Mucosa of descending colon (tissue), 3 donors: ENCODE results near the gene FKBP9. TPM values are rescaled to one million over a fixed set of nuclear protein-coding genes. Genes with fewer than 3 reads are reported as not detected.

ENCODE experiments used
- ATAC-seq: fragments of 200-7000 bp; cut with Tn5 transposase; one replicate; pipeline ENCODE4 v1.9.1; 2020; ENCODE audit warnings: mild to moderate bottlenecking, moderate library complexity
- DNase-seq, 3 donors: peaks; one replicate each; pipeline ENCODE4 v3.0.0-alpha.2; 2020
- H3K36me3 ChIP-seq: fragments of 200-600 bp; one replicate; pipeline ENCODE4 v1.8.0; 2021; ENCODE audit warnings: low read depth, mild to moderate bottlenecking
- H3K4me1 ChIP-seq: fragments of 200-600 bp; one replicate; pipeline ENCODE4 v1.8.0; 2021; ENCODE audit warnings: low read depth, mild to moderate bottlenecking
- H3K4me3 ChIP-seq: fragments of 200-600 bp; one replicate; pipeline ENCODE4 v1.8.0; 2021; ENCODE audit warnings: mild to moderate bottlenecking
- H3K9me3 ChIP-seq: fragments of 200-600 bp; one replicate; pipeline ENCODE4 v1.8.0; 2021; ENCODE audit warnings: mild to moderate bottlenecking
- intact Hi-C, 2 donors: fragments of 100-400 bp; cut with DNase I in 1 of 2; cut with micrococcal nuclease in 1 of 2; formaldehyde crosslinking; loops; one replicate each; pipeline versions ENCODE4 v1.11.0 to v1.11.1; 2022; cut with DNase I, micrococcal nuclease
- total RNA-seq, 3 donors: library from RNA; stranded (reverse); fragmentation: NEBNext Ultra II Directional in 2 of 3; extraction: Animal tissue kit (Norgen Biotek cat#: 25700) in 2 of 3; gene quantifications; one replicate each; pipeline versions ENCODE4 v1.2.1 to v1.2.4, GENCODE V29; 2021 to 2023
- TF ChIP-seq, protein P1 (sequence below): fragments of 200-600 bp; IDR thresholded peaks from one replicate; pipeline ENCODE4 v1.8.0; 2022; ENCODE audit warnings: antibody characterized with exemption, mild to moderate bottlenecking
- donor health status: DM: no; HTN: no; CAD: no; lungs with moderate emphysema.
- donor health status: DM: no; HTN: no; CAD: no.
- donor health status: DM: no; HTN: yes; CAD: no.

FKBP9 gene
- total RNA-seq, 3 donors from 2014 or later: 87.8 to 99.7 (median 98.8) TPM

DNA sequence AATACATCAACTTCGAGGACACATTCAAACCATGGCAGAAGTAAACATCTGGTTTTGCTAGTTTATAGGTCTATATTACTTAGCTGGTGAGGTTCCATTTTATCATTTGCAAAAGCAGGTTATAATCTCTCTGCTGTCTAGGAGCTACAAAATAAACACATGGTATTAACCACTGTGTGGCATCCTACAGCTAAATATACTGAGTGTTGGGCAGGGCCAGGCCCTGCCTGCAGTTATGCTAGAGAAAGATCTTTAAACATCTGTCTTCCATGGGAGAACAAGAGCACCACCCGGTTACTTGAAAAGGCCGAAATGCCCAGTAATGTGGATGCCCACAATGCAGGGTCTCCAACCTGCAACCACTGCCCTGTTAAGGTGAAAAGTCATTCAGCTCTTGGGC, 20.6 kb upstream of the FKBP9 start:
- DNase-seq (no peak), ATAC-seq (peak; percentile 34)
- TF ChIP-seq, protein P1, sequence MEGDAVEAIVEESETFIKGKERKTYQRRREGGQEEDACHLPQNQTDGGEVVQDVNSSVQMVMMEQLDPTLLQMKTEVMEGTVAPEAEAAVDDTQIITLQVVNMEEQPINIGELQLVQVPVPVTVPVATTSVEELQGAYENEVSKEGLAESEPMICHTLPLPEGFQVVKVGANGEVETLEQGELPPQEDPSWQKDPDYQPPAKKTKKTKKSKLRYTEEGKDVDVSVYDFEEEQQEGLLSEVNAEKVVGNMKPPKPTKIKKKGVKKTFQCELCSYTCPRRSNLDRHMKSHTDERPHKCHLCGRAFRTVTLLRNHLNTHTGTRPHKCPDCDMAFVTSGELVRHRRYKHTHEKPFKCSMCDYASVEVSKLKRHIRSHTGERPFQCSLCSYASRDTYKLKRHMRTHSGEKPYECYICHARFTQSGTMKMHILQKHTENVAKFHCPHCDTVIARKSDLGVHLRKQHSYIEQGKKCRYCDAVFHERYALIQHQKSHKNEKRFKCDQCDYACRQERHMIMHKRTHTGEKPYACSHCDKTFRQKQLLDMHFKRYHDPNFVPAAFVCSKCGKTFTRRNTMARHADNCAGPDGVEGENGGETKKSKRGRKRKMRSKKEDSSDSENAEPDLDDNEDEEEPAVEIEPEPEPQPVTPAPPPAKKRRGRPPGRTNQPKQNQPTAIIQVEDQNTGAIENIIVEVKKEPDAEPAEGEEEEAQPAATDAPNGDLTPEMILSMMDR: no peak
- Histone ChIP-seq H3K4me3 (no peak overlapping the region), H3K4me1 (peaks cover 13% of the 10 kb centered on the region), H3K9me3 (no peaks in the 10 kb centered on the region), H3K36me3 (no peaks in the 10 kb centered on the region)
- intact Hi-C loops: no loop called here

DNA sequence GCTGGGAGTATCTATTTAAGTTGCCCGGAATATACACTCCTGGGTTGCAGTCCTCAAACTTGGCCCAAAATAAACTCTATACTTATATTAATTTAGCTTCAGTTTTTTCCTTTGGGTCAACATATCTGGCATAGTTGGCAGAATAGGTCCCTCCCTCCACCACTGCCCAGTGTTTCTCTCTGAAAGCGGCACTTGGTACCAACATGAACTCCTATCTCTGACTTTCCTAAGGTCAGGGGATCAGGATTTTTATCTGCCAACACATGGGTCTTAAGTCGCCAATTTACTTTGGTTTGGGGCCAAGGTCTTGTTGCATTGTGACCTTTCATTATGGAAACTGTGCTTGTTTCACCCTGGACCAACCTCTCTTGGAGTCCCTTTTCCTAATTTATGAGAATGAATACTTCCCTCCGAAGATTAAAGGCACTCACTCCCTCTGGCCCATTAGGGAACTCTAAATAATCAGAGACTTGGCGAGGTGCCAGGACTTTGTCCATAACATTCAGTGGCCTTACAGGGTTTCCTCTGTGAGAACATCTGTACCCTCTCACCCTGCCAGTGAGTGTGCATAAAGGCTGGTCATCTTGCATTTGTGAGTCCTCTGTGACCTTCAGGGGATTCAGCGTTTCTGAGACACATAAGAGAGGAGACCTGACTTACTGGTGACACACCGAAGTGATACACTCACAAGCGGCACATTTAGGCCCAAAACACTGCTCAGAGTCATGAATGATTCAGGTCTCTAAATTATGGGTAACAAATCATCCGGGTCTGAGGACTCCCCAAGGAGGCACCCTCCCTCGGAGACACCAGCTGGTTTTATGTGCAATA, 19.7 kb upstream of the FKBP9 start:
- DNase-seq (peak in 1 of 3 donors; percentile 44), ATAC-seq (no peak)
- TF ChIP-seq, protein P1: no peak
- Histone ChIP-seq H3K4me3 (no peak overlapping the region), H3K9me3 (no peaks in the 10 kb centered on the region), H3K4me1 (peaks cover 14% of the 10 kb centered on the region), H3K36me3 (no peaks in the 10 kb centered on the region)
- intact Hi-C loops: no loop called here

DNA sequence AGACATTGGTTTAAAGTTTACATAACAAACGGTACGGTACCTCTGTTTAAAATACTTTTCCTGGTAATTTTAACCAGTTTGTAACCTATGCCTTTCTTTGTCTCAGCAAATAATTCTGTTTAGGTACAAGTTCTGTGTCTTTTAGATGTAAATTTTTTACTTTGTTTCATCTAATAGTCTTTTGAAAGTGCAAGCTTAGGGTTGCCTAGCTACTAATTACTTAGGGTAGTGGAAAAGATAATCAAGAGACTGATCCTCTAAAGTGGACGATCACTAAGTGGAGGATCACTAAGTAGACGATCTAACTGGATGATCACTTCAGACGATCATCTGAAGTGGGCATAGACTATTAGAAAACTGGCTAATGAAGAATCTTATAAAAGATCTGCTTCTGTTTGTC, 16.1 kb upstream of the FKBP9 start:
- Histone ChIP-seq H3K36me3 (no peaks in the 10 kb centered on the region), H3K4me1 (peaks cover 13% of the 10 kb centered on the region), H3K4me3 (no peak overlapping the region), H3K9me3 (no peaks in the 10 kb centered on the region)
- intact Hi-C loops: no loop called here
- TF ChIP-seq, protein P1: no peak
- DNase-seq (no peak), ATAC-seq (no peak)

DNA sequence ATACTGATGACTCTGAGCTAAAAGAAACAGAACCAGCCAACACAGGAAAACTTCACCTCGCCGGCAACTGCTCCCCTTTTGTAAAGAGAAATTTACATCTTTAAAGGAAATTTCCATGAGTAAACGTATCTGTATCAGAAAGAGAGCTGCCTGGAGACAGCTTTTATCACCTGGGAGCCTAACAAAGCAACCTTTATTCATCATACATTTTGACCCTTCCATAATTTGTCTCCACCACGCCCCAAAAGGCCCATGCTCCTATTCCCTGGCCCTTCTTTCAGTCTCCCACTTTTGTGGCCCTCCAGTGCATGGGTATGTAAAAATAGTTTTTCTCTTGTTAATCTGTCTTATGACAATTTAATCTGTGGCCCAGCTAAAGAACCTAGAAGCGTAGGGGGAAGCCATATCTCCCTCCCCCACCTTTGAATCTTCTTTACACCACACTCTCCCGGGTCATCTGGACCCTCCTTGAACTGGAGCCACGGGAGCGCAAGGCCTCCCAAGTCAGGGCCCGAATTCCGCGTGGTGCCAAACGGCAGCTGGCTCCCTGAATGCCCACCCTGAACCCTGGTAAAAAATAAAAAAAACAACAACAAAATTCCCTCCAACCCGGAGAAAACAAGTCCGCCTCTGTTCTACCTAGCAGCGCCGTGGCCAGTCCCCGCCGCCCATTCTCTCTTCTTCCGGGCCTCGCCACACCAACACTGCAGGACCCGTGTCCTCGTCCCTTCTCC, 15.4 kb upstream of the FKBP9 start:
- ATAC-seq: peak; percentile 12
- Histone ChIP-seq H3K9me3 (no peaks in the 10 kb centered on the region), H3K4me3 (peak overlapping the region; percentile 61), H3K4me1 (peaks cover 11% of the 10 kb centered on the region), H3K36me3 (no peaks in the 10 kb centered on the region)
- intact Hi-C loops: no loop called here
- TF ChIP-seq, protein P1: no peak
- peak in 1 of 3 donors; percentile 24 for DNase-seq

DNA sequence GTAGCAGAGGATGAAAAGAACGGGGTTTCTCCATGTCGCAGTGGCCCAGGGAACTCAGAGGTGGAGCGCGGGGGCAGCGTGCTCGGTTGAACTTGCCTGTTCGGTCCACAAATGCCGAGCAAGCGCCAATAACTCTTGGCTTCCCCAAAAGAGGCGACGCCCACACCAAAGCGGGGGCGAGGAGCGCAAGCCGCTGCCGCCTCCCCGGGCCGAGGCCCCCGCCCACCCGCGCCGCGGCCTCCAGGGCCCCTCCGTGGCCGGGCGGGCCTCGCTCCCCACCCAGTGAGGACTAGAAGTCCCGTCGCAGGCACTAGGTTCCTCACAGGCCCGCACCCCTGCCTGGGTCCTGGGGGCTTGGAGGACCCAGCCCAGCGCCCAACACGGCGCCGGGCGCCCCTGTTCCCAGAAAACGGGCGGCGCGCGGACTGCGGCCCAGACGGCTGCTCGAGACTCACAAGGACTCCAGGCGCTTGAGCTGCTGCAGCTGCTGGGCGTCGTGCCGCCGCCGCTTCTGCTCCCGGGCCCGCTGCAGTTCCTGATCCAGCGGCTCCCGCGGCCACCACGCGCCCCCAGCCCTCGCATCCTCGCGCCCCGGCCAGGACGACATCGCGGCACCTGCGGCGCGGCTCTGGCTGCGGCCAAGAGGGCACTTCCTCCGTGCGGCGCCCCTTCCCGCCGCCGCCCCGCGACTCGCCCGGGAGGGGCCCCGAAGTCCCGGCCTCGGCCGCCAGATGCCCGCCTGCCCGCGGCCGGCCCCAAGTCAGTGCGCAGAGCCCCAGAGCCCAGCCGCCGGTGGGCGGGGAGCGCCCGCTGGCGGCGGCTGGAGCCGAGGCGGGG, 14.6 kb upstream of the FKBP9 start:
- peak; percentile 96 for ATAC-seq
- DNase-seq: peak; percentile 85 to 90 (median 86)
- Histone ChIP-seq H3K4me1 (peaks cover 11% of the 10 kb centered on the region), H3K36me3 (no peaks in the 10 kb centered on the region), H3K9me3 (peaks cover under 1% of the 10 kb centered on the region), H3K4me3 (peak overlapping the region; percentile 61)
- intact Hi-C loops: no loop called here
- TF ChIP-seq, protein P1: peak; percentile 60
